ENCODE measurements around the gene NISCH. TPM values are rescaled to one million over a fixed set of nuclear protein-coding genes. Genes with fewer than 3 reads are reported as not detected.

NISCH gene
- total and polyA plus RNA-seq, 2 experiments from 2014 or later = 18.4 to 76.4 TPM

DNA sequence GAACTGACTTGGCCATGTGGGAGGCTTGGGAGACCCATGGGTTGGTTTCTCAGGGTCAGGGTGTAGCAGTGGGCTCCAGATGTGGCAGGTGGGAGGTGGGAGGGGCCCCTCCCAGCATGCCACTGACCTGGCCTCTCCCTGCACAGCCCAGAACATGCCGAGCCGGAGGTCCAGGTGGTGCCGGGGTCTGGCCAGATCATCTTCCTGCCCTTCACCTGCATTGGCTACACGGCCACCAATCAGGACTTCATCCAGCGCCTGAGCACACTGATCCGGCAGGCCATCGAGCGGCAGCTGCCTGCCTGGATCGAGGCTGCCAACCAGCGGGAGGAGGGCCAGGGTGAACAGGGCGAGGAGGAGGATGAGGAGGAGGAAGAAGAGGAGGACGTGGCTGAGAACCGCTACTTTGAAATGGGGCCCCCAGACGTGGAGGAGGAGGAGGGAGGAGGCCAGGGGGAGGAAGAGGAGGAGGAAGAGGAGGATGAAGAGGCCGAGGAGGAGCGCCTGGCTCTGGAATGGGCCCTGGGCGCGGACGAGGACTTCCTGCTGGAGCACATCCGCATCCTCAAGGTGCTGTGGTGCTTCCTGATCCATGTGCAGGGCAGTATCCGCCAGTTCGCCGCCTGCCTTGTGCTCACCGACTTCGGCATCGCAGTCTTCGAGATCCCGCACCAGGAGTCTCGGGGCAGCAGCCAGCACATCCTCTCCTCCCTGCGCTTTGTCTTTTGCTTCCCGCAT, 31.8 kb downstream of the NISCH start (continued):
- TF ChIP-seq, protein P1, sequence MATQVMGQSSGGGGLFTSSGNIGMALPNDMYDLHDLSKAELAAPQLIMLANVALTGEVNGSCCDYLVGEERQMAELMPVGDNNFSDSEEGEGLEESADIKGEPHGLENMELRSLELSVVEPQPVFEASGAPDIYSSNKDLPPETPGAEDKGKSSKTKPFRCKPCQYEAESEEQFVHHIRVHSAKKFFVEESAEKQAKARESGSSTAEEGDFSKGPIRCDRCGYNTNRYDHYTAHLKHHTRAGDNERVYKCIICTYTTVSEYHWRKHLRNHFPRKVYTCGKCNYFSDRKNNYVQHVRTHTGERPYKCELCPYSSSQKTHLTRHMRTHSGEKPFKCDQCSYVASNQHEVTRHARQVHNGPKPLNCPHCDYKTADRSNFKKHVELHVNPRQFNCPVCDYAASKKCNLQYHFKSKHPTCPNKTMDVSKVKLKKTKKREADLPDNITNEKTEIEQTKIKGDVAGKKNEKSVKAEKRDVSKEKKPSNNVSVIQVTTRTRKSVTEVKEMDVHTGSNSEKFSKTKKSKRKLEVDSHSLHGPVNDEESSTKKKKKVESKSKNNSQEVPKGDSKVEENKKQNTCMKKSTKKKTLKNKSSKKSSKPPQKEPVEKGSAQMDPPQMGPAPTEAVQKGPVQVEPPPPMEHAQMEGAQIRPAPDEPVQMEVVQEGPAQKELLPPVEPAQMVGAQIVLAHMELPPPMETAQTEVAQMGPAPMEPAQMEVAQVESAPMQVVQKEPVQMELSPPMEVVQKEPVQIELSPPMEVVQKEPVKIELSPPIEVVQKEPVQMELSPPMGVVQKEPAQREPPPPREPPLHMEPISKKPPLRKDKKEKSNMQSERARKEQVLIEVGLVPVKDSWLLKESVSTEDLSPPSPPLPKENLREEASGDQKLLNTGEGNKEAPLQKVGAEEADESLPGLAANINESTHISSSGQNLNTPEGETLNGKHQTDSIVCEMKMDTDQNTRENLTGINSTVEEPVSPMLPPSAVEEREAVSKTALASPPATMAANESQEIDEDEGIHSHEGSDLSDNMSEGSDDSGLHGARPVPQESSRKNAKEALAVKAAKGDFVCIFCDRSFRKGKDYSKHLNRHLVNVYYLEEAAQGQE (IDR thresholded peaks at IDR 0.05; ENCODE audit: unreplicated experiment) = no peak
- no peak for TF ChIP-seq JUNB (IDR thresholded peaks at IDR 0.05; ENCODE audit: unreplicated experiment)
- TF ChIP-seq ZNF114 (CRISPR knock-in tag; IDR thresholded peaks at IDR 0.05) = no peak
- no peak for TF ChIP-seq STAT1 (IDR thresholded peaks at IDR 0.05; ENCODE audit: unreplicated experiment)

DNA sequence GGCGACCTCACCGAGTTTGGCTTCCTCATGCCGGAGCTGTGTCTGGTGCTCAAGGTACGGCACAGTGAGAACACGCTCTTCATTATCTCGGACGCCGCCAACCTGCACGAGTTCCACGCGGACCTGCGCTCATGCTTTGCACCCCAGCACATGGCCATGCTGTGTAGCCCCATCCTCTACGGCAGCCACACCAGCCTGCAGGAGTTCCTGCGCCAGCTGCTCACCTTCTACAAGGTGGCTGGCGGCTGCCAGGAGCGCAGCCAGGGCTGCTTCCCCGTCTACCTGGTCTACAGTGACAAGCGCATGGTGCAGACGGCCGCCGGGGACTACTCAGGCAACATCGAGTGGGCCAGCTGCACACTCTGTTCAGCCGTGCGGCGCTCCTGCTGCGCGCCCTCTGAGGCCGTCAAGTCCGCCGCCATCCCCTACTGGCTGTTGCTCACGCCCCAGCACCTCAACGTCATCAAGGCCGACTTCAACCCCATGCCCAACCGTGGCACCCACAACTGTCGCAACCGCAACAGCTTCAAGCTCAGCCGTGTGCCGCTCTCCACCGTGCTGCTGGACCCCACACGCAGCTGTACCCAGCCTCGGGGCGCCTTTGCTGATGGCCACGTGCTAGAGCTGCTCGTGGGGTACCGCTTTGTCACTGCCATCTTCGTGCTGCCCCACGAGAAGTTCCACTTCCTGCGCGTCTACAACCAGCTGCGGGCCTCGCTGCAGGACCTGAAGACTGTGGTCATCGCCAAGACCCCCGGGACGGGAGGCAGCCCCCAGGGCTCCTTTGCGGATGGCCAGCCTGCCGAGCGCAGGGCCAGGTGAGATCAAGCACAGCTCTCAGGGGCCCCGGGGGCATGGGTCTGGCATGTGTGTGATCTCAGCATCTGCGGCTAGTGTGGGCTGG, 32.6 kb downstream of the NISCH start:
- Mint-ChIP-seq H3K36me3 (ENCODE audit: low read depth) (peaks cover 52% of the 10 kb centered on the region), H3K4me3 (no peak overlapping the region), H3K4me1 (peaks cover 3% of the 10 kb centered on the region; the same call in 1 of the 3 replicates), H3K27me3 (ENCODE audit: insufficient read depth, low read depth, poor library complexity) (peaks cover 16% of the 10 kb centered on the region), H3K9me3 (no peaks in the 10 kb centered on the region), H3K27ac (no peak overlapping the region; the same call in 1 of the 2 replicates)
- no peak overlapping the region for H2AFZ ChIP-seq
- no peaks in the 10 kb centered on the region; the same call in 1 of the 2 replicates for H3K79me2 ChIP-seq (replicated peaks; ENCODE audit: insufficient read depth)
- H3K27me3 ChIP-seq (ENCODE audit: insufficient read depth) = no peaks in the 10 kb centered on the region
- H3K4me2 ChIP-seq = no peak overlapping the region
- peaks cover 8% of the 10 kb centered on the region; the same call in 1 of the 2 replicates for H4K20me1 ChIP-seq (replicated peaks; ENCODE audit: insufficient read depth)
- DNase-seq (ENCODE audit: low spot score) = no peak
- H3K4me1 ChIP-seq (ENCODE audit: insufficient read depth) = no peaks in the 10 kb centered on the region
- H3K4me3 ChIP-seq = no peak overlapping the region
- no peaks in the 10 kb centered on the region for H3F3A ChIP-seq (replicated peaks; ENCODE audit: low read depth)
- 0 out of 2 replicates have a peak, but pooled peaks cover 4% of the 10 kb centered on the region for H3K36me3 ChIP-seq (ENCODE audit: insufficient read depth)
- no peak overlapping the region for H3K27ac ChIP-seq (ENCODE audit: low read depth)
- no peak for ATAC-seq
- H3K9me2 ChIP-seq (ENCODE audit: insufficient read depth) = no peaks in the 10 kb centered on the region
- TF ChIP-seq ZNF331 (CRISPR knock-in tag; IDR thresholded peaks at IDR 0.05; ENCODE audit: low read depth) (no peak), ZNF114 (CRISPR knock-in tag; IDR thresholded peaks at IDR 0.05) (no peak), JUNB (IDR thresholded peaks at IDR 0.05; ENCODE audit: unreplicated experiment) (no peak), EZH2 (IDR thresholded peaks at IDR 0.05; ENCODE audit: low read depth, unreplicated experiment) (no peak), POLR2AphosphoS5 (IDR thresholded peaks at IDR 0.05; ENCODE audit: low read depth) (no peak)
- TF ChIP-seq, protein P1 (IDR thresholded peaks at IDR 0.05; ENCODE audit: unreplicated experiment) = no peak
- TF ChIP-seq, protein P2, sequence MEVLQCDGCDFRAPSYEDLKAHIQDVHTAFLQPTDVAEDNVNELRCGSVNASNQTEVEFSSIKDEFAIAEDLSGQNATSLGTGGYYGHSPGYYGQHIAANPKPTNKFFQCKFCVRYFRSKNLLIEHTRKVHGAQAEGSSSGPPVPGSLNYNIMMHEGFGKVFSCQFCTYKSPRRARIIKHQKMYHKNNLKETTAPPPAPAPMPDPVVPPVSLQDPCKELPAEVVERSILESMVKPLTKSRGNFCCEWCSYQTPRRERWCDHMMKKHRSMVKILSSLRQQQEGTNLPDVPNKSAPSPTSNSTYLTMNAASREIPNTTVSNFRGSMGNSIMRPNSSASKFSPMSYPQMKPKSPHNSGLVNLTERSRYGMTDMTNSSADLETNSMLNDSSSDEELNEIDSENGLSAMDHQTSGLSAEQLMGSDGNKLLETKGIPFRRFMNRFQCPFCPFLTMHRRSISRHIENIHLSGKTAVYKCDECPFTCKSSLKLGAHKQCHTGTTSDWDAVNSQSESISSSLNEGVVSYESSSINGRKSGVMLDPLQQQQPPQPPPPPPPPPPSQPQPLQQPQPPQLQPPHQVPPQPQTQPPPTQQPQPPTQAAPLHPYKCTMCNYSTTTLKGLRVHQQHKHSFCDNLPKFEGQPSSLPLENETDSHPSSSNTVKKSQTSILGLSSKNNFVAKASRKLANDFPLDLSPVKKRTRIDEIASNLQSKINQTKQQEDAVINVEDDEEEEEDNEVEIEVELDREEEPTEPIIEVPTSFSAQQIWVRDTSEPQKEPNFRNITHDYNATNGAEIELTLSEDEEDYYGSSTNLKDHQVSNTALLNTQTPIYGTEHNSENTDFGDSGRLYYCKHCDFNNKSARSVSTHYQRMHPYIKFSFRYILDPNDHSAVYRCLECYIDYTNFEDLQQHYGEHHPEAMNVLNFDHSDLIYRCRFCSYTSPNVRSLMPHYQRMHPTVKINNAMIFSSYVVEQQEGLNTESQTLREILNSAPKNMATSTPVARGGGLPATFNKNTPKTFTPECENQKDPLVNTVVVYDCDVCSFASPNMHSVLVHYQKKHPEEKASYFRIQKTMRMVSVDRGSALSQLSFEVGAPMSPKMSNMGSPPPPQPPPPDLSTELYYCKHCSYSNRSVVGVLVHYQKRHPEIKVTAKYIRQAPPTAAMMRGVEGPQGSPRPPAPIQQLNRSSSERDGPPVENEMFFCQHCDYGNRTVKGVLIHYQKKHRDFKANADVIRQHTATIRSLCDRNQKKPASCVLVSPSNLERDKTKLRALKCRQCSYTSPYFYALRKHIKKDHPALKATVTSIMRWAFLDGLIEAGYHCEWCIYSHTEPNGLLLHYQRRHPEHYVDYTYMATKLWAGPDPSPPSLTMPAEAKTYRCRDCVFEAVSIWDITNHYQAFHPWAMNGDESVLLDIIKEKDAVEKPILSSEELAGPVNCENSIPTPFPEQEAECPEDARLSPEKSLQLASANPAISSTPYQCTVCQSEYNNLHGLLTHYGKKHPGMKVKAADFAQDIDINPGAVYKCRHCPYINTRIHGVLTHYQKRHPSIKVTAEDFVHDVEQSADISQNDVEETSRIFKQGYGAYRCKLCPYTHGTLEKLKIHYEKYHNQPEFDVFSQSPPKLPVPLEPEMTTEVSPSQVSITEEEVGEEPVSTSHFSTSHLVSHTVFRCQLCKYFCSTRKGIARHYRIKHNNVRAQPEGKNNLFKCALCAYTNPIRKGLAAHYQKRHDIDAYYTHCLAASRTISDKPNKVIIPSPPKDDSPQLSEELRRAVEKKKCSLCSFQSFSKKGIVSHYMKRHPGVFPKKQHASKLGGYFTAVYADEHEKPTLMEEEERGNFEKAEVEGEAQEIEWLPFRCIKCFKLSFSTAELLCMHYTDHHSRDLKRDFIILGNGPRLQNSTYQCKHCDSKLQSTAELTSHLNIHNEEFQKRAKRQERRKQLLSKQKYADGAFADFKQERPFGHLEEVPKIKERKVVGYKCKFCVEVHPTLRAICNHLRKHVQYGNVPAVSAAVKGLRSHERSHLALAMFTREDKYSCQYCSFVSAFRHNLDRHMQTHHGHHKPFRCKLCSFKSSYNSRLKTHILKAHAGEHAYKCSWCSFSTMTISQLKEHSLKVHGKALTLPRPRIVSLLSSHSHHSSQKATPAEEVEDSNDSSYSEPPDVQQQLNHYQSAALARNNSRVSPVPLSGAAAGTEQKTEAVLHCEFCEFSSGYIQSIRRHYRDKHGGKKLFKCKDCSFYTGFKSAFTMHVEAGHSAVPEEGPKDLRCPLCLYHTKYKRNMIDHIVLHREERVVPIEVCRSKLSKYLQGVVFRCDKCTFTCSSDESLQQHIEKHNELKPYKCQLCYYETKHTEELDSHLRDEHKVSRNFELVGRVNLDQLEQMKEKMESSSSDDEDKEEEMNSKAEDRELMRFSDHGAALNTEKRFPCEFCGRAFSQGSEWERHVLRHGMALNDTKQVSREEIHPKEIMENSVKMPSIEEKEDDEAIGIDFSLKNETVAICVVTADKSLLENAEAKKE (CRISPR knock-in tag; IDR thresholded peaks at IDR 0.05) = no peak

Measured in GM23338 (cell line).